Hepatocyte (in vitro differentiated cells): ENCODE data around the gene TJP2.

ENCODE experiments used
- CTCF ChIP-seq: fragments of 200-600 bp; sonication (generic); IDR thresholded peaks from 2 replicates; pipeline ENCODE4 v1.5.1; 2016; ENCODE audit warnings: antibody characterized with exemption, mild to moderate bottlenecking; ENCODE audit not compliant: poor library complexity
- EZH2 ChIP-seq: fragments of 200-600 bp; sonication (generic); IDR thresholded peaks from 2 replicates; pipeline ENCODE4 v1.6.1; 2016; ENCODE audit warnings: antibody characterized with exemption, mild to moderate bottlenecking, borderline replicate concordance

DNA sequence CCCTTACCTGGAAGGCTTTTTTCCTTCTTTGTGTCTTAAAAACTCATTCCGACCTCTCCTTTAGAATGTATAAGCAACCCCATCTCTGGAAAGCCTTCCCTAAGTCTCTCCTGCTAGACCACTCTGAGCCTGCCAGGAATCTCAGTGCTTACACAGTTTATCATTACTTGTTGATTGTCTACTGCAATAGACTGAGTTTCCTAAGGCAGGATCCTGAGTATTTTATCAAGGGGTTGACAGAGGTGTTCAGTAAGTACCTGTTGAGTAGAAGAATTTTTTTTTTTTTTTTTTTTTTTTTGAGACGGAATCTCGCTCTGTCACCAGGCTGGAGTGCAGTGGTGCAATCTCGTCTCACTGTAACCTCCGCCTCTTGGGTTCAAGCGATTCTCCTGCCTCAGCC, 2.6 kb upstream of the TJP2 start:
- TF ChIP-seq EZH2 = no peak
- TF ChIP-seq CTCF = no peak
